GM12878 (cell line): ENCODE measurements around the gene MMRN1. TPM values are rescaled to one million over a fixed set of nuclear protein-coding genes. Genes with fewer than 3 reads are reported as not detected.

Experiments used
- ATAC-seq: fragments of 200-7000 bp; cut with Tn5 transposase; 3 replicates; pipeline ENCODE4 v1.9.1; 2020; ENCODE audit warnings: mild to moderate bottlenecking, moderate library complexity
- BruUV-seq: library from RNA; stranded (reverse); fragments of 400-500 nt; replicated peaks from 2 replicates; lab custom pipeline; 2021; lab: Mats Ljungman, UMichigan
- CTCF ChIA-PET: fragments of 300-600 bp; sonication (Branson Sonifier 250); formaldehyde crosslinking; extraction: SDS; loops from one replicate; lab custom pipeline; 2021; ENCODE audit warnings: inconsistent platforms; lab: Yijun Ruan, JAX
- POLR2A ChIA-PET: fragments of 350-600 bp; formaldehyde crosslinking; extraction: SDS; loops from one replicate; lab custom pipeline; 2021; ENCODE audit warnings: inconsistent platforms; lab: Charles Lee
- RAD21 ChIA-PET: fragments of 300-600 bp; sonication (Branson Sonifier 250); formaldehyde crosslinking; loops from one replicate; lab custom pipeline; 2023; ENCODE audit warnings: antibody characterized with exemption; ENCODE audit not compliant: unreplicated experiment; lab: Charles Lee
- SMC1A ChIA-PET: fragments of 300-600 bp; sonication (Branson Sonifier 250); formaldehyde crosslinking; loops from one replicate; lab custom pipeline; 2023; ENCODE audit not compliant: unreplicated experiment, uncharacterized antibody; lab: Charles Lee
- DNase-seq: peaks from one replicate; pipeline ENCODE4 v3.0.0-alpha.2; 2011; ENCODE audit warnings: low read depth, low spot score
- FAIRE-seq: peaks from 3 replicates; lab custom pipeline; 2011; peaks lifted over from hg19 to GRCh38; lab: Jason Lieb, UNC
- H2AFZ ChIP-seq: 2 replicates; pipeline ENCODE4 v1.6.0; 2011; ENCODE audit warnings: low read depth, low read length, control low read depth; ENCODE audit not compliant: control insufficient read depth
- H3K27ac ChIP-seq: 2 replicates; pipeline ENCODE4 v1.5.1; 2011; ENCODE audit warnings: control low read depth; ENCODE audit not compliant: control insufficient read depth, insufficient read depth
- H3K27me3 ChIP-seq, 2 experiments: replicated peaks in 1 of 2; 2 replicates each; pipeline versions ENCODE4 v1.6.0 to v1.6.1; 2011; ENCODE audit warnings: low read length in 1 of 2; ENCODE audit not compliant: control insufficient read depth in 2 of 2, insufficient read depth in 2 of 2
- H3K36me3 ChIP-seq, 2 experiments: 2 replicates each; pipeline ENCODE4 v1.5.1; 2011; ENCODE audit warnings: low read length in 1 of 2; ENCODE audit not compliant: control insufficient read depth in 2 of 2, insufficient read depth in 2 of 2
- H3K4me1 ChIP-seq: 2 replicates; pipeline ENCODE4 v1.6.1; 2011; ENCODE audit warnings: mild to moderate bottlenecking, low read length, moderate library complexity, mixed read lengths; ENCODE audit not compliant: control insufficient read depth, insufficient read depth
- H3K4me2 ChIP-seq: 2 replicates; pipeline ENCODE4 v1.6.0; 2011; ENCODE audit warnings: control low read depth; ENCODE audit not compliant: control insufficient read depth, insufficient read depth
- H3K4me3 ChIP-seq: fragments of 200-600 bp; sonication (generic); 2 replicates; pipeline ENCODE4 v1.5.1; 2016
- H3K79me2 ChIP-seq: 2 replicates; pipeline ENCODE4 v1.6.0; 2011; ENCODE audit warnings: low read length; ENCODE audit not compliant: control insufficient read depth, insufficient read depth
- H3K9ac ChIP-seq: 2 replicates; pipeline ENCODE4 v1.8.0; 2011; ENCODE audit warnings: low read length, control low read depth, mixed read lengths; ENCODE audit not compliant: control insufficient read depth, insufficient read depth
- H3K9me3 ChIP-seq: replicated peaks from 3 replicates; pipeline ENCODE4 v1.5.1; 2011; ENCODE audit warnings: mild to moderate bottlenecking, low read length; ENCODE audit not compliant: control insufficient read depth, insufficient read depth
- H4K20me1 ChIP-seq: 2 replicates; pipeline ENCODE4 v1.6.0; 2011; ENCODE audit not compliant: control insufficient read depth, insufficient read depth
- ATF7 ChIP-seq: fragments of 450-650 bp; IDR thresholded peaks from 2 replicates; pipeline ENCODE4 v1.6.1; 2016; ENCODE audit warnings: low read depth, mild to moderate bottlenecking
- CREM ChIP-seq: IDR thresholded peaks from 2 replicates; pipeline ENCODE4 v1.6.1; 2014; ENCODE audit warnings: antibody characterized with exemption, low read depth
- EZH2 ChIP-seq: IDR thresholded peaks from 2 replicates; pipeline ENCODE4 v1.6.1; 2012; ENCODE audit warnings: low read depth, mild to moderate bottlenecking, control low read depth, inconsistent platforms, low read length, borderline replicate concordance; ENCODE audit not compliant: control insufficient read depth
- KAT2A ChIP-seq: conservative IDR thresholded peaks from 2 replicates; pipeline ENCODE4 v1.6.1; 2011; ENCODE audit warnings: low read depth, low read length; ENCODE audit not compliant: control insufficient read depth
- KLF5 ChIP-seq: fragments of 450-650 bp; IDR thresholded peaks from 2 replicates; pipeline ENCODE4 v1.6.1; 2014; ENCODE audit warnings: mild to moderate bottlenecking; ENCODE audit not compliant: partially characterized antibody
- LARP7 ChIP-seq: fragments of 450-650 bp; IDR thresholded peaks from 2 replicates; pipeline ENCODE4 v1.6.1; 2017; ENCODE audit warnings: mild to moderate bottlenecking
- MTA2 ChIP-seq: fragments of 450-650 bp; IDR thresholded peaks from 2 replicates; pipeline ENCODE4 v1.6.1; 2016; ENCODE audit warnings: low read depth, mild to moderate bottlenecking, moderate library complexity
- MXI1 ChIP-seq: fragments of 150-350 bp; IDR thresholded peaks from 2 replicates; pipeline ENCODE4 v1.6.1; 2011; ENCODE audit warnings: low read depth, mild to moderate bottlenecking, inconsistent platforms, low read length, improper control_type of control experiment
- NBN ChIP-seq: fragments of 450-650 bp; IDR thresholded peaks from 2 replicates; pipeline ENCODE4 v1.6.1; 2016
- NR2C1 ChIP-seq: fragments of 450-650 bp; IDR thresholded peaks from 2 replicates; pipeline ENCODE4 v1.6.1; 2017; ENCODE audit warnings: antibody characterized with exemption, mild to moderate bottlenecking, moderate library complexity
- WGBS: methylation state at CpG from one replicate; pipeline ENCODE4 v1.1.6; 2016; ENCODE audit warnings: low lambda C conversion rate; ENCODE audit not compliant: insufficient replicate concordance, insufficient coverage; ENCODE audit errors: missing lambda C conversion rate; 5-methylcytosine and 5-hydroxymethylcytosine counted together
- in situ Hi-C: fragments of 300-500 bp; cut with MboI; formaldehyde crosslinking; loops from 9 replicates; pipeline ENCODE4 v1.14.3; 2018; ENCODE audit warnings: mixed read lengths
- intact Hi-C: fragments of 100-400 bp; cut with micrococcal nuclease; formaldehyde crosslinking; loops from one replicate; pipeline ENCODE4 v1.14.2; 2022; ENCODE audit not compliant: unreplicated experiment
- polyA plus RNA-seq, 11 experiments: library from polyadenylated mRNA; depleted of rRNA in 4 of 11; unstranded in 6 of 11; stranded (reverse) in 5 of 11; fragments of >200 nt; fragmentation: Nextera tagmentation in 4 of 11; fragmentation: Illumina TruSeq in 1 of 11; extraction: Ambion mirVana in 4 of 11; extraction: Trizol in 1 of 11; gene quantifications; 1 replicate in 1 of 11; 2 replicates in 10 of 11; pipeline versions ENCODE4 v1.2.1 to v1.2.3, GENCODE V29; 2011 to 2016; ENCODE audit warnings: inconsistent platforms in 2 of 11, missing spikeins in 2 of 11, low read depth in 1 of 11
- total RNA-seq, 4 experiments: library from RNA; depleted of rRNA in 3 of 4; stranded (reverse); fragments of >200 nt in 3 of 4; fragmentation: Illumina TruSeq in 1 of 4; extraction: Trizol in 1 of 4; gene quantifications; 2 replicates each; pipeline versions ENCODE4 v1.2.1 to v1.2.3, GENCODE V29; 2013 to 2021
- TF ChIP-seq, protein P1 (sequence below): fragments of 450-650 bp; formaldehyde crosslinking; IDR thresholded peaks from 2 replicates; pipeline ENCODE4 v1.4.0; 2022; ENCODE audit warnings: mild to moderate bottlenecking, moderate library complexity
- TF ChIP-seq, protein P2 (sequence below): IDR thresholded peaks from 2 replicates; pipeline ENCODE4 v1.6.1; 2012; ENCODE audit warnings: low read depth, low read length, improper control_type of control experiment

The MMRN1 gene
- total and polyA plus RNA-seq, 10 of the 15 experiments (the other 5 are each of a cell fraction or from before 2014, with no cell fraction given) = 0.50 to 3.9 (median 0.78) TPM

DNA sequence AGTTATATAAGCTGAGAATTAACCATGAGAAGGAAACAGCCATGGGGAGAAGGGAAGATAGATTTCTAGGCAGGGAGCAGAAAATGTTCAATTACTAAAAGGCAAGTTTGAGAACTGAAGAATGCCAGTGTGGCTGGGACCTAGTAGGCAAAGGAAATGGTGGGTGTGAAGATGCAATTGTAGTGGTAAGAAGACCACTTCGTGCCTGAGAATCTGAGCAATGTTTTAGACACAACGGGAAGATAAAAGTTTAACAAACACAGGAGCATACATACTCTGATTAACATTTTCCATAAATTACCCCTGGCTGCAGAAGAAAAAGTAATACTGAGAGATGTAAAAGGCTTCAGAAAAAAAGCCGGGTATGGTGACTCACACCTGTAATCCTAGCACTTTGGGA, 18.1 kb upstream of the MMRN1 start:
- Histone ChIP-seq H3K36me3 (no peaks in the 10 kb centered on the region), H2AFZ (no peak overlapping the region), H3K27me3 (no peaks in the 10 kb centered on the region; a peak in 1 of 4 replicates), H3K4me2 (no peak overlapping the region), H3K79me2 (no peaks in the 10 kb centered on the region), H4K20me1 (no peaks in the 10 kb centered on the region), H3K9ac (no peak overlapping the region), H3K9me3 (no peaks in the 10 kb centered on the region), H3K4me3 (no peak overlapping the region), H3K4me1 (no peaks in the 10 kb centered on the region), H3K27ac (no peak overlapping the region)
- in situ Hi-C loops = no loop called here
- DNase-seq (no peak), FAIRE-seq (no peak), ATAC-seq (no peak)
- 21% methylated on average over 3 of the region's 3 CpGs for WGBS
- CTCF ChIA-PET = no interaction called here
- BruUV-seq = no TSS peak
- RAD21 ChIA-PET = no interaction called here
- SMC1A ChIA-PET = no interaction called here
- no peak for TF ChIP-seq MXI1
- intact Hi-C loops = no loop called here
- POLR2A ChIA-PET = no interaction called here

DNA sequence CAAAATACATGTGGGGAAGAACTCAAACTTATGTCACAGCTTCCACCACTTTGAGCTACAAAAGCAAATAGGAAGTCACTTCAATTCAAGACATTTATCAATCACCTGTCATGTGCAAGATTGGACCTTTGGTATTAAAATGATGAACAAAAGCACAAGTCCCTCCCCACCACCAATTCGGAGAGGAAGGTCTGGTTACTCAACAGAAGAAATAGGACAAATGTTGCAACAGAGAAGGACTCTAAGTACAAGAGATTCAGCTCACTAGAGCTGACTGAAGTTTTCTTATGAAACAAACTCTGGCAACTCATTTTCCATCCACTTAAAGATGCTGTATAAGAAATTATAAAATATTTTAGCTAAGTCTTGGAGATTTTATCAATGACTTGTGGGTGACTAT, 16.0 kb upstream of the MMRN1 start:
- Histone ChIP-seq H3K27ac (no peak overlapping the region), H2AFZ (no peak overlapping the region), H3K9me3 (no peaks in the 10 kb centered on the region), H3K27me3 (no peaks in the 10 kb centered on the region; a peak in 1 of 4 replicates), H4K20me1 (no peaks in the 10 kb centered on the region), H3K36me3 (no peaks in the 10 kb centered on the region), H3K9ac (no peak overlapping the region), H3K4me3 (no peak overlapping the region), H3K4me1 (no peaks in the 10 kb centered on the region)
- in situ Hi-C loops (no loop called here), intact Hi-C loops (no loop called here)
- ChIA-PET RAD21 (no interaction called here), CTCF (interaction anchor here (0.8 to 1.7 kb wide), 4 partner anchors 9 to 72 kb away, joined by 3 to 7 read pairs (median 4); partner anchors contain the start of gene MMRN1), POLR2A (no interaction called here), SMC1A (interaction anchor here (1.1 to 2.6 kb wide), 5 partner anchors 8 to 23 kb away, joined by 3 to 9 read pairs (median 3); partner anchors contain the start of gene MMRN1)
- DNase-seq = no peak
- FAIRE-seq = peak; percentile 18
- no peak for ATAC-seq
- 0% methylated on average over 1 of the region's 1 CpG for WGBS
- TF ChIP-seq, protein P1, sequence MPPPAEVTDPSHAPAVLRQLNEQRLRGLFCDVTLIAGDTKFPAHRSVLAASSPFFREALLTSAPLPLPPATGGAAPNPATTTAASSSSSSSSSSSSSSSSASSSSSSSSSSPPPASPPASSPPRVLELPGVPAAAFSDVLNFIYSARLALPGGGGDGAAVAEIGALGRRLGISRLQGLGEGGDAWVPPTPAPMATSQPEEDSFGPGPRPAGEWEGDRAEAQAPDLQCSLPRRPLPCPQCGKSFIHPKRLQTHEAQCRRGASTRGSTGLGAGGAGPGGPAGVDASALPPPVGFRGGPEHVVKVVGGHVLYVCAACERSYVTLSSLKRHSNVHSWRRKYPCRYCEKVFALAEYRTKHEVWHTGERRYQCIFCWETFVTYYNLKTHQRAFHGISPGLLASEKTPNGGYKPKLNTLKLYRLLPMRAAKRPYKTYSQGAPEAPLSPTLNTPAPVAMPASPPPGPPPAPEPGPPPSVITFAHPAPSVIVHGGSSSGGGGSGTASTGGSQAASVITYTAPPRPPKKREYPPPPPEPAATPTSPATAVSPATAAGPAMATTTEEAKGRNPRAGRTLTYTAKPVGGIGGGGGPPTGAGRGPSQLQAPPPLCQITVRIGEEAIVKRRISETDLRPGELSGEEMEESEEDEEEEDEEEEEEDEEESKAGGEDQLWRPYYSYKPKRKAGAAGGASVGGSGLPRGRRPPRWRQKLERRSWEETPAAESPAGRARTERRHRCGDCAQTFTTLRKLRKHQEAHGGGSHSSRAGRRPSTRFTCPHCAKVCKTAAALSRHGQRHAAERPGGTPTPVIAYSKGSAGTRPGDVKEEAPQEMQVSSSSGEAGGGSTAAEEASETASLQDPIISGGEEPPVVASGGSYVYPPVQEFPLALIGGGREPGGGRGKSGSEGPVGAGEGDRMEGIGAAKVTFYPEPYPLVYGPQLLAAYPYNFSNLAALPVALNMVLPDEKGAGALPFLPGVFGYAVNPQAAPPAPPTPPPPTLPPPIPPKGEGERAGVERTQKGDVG (CRISPR knock-in tag) = no peak
- TF ChIP-seq LARP7 (no peak), CREM (no peak), KLF5 (no peak), NBN (no peak), EZH2 (no peak), NR2C1 (no peak), MTA2 (no peak), ATF7 (no peak), KAT2A (no peak)
- TF ChIP-seq, protein P2, sequence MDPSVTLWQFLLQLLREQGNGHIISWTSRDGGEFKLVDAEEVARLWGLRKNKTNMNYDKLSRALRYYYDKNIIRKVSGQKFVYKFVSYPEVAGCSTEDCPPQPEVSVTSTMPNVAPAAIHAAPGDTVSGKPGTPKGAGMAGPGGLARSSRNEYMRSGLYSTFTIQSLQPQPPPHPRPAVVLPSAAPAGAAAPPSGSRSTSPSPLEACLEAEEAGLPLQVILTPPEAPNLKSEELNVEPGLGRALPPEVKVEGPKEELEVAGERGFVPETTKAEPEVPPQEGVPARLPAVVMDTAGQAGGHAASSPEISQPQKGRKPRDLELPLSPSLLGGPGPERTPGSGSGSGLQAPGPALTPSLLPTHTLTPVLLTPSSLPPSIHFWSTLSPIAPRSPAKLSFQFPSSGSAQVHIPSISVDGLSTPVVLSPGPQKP = no peak
- TF ChIP-seq, all 136 proteins: peak for 0
- Histone ChIP-seq H3K4me2 (no peak overlapping the region), H3K79me2 (no peaks in the 10 kb centered on the region)
- no TSS peak for BruUV-seq
